KMS-11 (cell line): Measurements from ENCODE around the gene ADAM19.

Experiments used
- H2AFZ ChIP-seq: fragments of 200-600 bp; sonication (generic); 2 replicates; pipeline ENCODE4 v1.6.1; 2016; ENCODE audit warnings: antibody characterized with exemption, mixed run types, low read depth
- H3K27ac ChIP-seq: fragments of 200-600 bp; sonication (generic); 2 replicates; pipeline ENCODE4 v1.6.1; 2016; ENCODE audit warnings: mild to moderate bottlenecking, mixed run types
- H3K27me3 ChIP-seq: fragments of 200-600 bp; sonication (generic); 2 replicates; pipeline ENCODE4 v1.6.1; 2017; ENCODE audit warnings: mild to moderate bottlenecking, low read depth, mixed run types, moderate library complexity; ENCODE audit not compliant: insufficient read depth
- H3K36me3 ChIP-seq: fragments of 200-600 bp; sonication (generic); 2 replicates; pipeline ENCODE4 v1.6.1; 2017; ENCODE audit warnings: mild to moderate bottlenecking, mixed run types; ENCODE audit not compliant: insufficient read depth
- H3K4me1 ChIP-seq: fragments of 200-600 bp; sonication (generic); 2 replicates; pipeline ENCODE4 v1.6.1; 2016; ENCODE audit warnings: mild to moderate bottlenecking, low read depth, mixed run types; ENCODE audit not compliant: poor library complexity, severe bottlenecking
- H3K4me2 ChIP-seq: fragments of 200-600 bp; sonication (generic); 2 replicates; pipeline ENCODE4 v1.7.0; 2016; ENCODE audit warnings: mild to moderate bottlenecking, mixed run types
- H3K4me3 ChIP-seq: fragments of 200-600 bp; sonication (generic); IDR thresholded peaks from 2 replicates; pipeline ENCODE4 v1.6.1; 2017; ENCODE audit warnings: low read depth, low read length, mixed read lengths; ENCODE audit not compliant: insufficient read depth
- H3K79me2 ChIP-seq: fragments of 200-600 bp; sonication (generic); 2 replicates; pipeline ENCODE4 v1.6.1; 2016; ENCODE audit warnings: low read depth, mixed run types; ENCODE audit not compliant: insufficient read depth
- H3K9ac ChIP-seq: fragments of 200-600 bp; sonication (generic); 2 replicates; pipeline ENCODE4 v1.6.1; 2016; ENCODE audit warnings: mild to moderate bottlenecking, mixed run types
- H4K20me1 ChIP-seq: fragments of 200-600 bp; sonication (generic); 2 replicates; pipeline ENCODE4 v1.6.1; 2016; ENCODE audit warnings: mild to moderate bottlenecking, mixed run types; ENCODE audit not compliant: insufficient read depth
- TF ChIP-seq, protein P1 (sequence below): fragments of 200-600 bp; sonication (generic); conservative IDR thresholded peaks from 2 replicates; pipeline ENCODE4 v1.6.1; 2017; ENCODE audit warnings: low read depth, mild to moderate bottlenecking, antibody characterized with exemption, low read length, moderate library complexity, mixed read lengths

The ADAM19 gene

DNA sequence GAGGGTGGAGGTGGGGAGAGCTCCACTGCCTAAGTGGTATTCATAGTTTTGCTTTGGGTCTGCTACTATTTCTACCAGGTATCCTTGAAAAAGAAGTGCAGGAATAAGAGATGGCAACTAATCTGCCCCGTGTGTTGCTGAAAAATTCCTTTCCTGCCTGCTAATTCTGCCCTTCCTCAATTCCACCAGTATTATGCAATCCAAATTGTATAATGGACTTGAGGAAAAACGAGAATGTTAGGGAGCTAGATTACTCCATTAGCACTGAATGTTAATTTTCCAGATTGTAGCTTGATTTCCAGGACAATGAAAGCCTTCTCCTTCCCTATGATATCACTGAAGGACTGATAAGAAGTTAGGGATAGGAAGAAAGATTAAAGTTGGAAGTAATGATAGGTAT, 16.9 kb downstream of the ADAM19 start:
- Histone ChIP-seq H3K4me1 (peaks cover 14% of the 10 kb centered on the region), H3K79me2 (no peaks in the 10 kb centered on the region), H2AFZ (no peak overlapping the region), H3K27me3 (no peaks in the 10 kb centered on the region), H3K9ac (no peak overlapping the region), H3K4me2 (no peak overlapping the region), H3K36me3 (no peaks in the 10 kb centered on the region), H3K4me3 (no peak overlapping the region), H4K20me1 (no peaks in the 10 kb centered on the region), H3K27ac (no peak overlapping the region)
- TF ChIP-seq, protein P1, sequence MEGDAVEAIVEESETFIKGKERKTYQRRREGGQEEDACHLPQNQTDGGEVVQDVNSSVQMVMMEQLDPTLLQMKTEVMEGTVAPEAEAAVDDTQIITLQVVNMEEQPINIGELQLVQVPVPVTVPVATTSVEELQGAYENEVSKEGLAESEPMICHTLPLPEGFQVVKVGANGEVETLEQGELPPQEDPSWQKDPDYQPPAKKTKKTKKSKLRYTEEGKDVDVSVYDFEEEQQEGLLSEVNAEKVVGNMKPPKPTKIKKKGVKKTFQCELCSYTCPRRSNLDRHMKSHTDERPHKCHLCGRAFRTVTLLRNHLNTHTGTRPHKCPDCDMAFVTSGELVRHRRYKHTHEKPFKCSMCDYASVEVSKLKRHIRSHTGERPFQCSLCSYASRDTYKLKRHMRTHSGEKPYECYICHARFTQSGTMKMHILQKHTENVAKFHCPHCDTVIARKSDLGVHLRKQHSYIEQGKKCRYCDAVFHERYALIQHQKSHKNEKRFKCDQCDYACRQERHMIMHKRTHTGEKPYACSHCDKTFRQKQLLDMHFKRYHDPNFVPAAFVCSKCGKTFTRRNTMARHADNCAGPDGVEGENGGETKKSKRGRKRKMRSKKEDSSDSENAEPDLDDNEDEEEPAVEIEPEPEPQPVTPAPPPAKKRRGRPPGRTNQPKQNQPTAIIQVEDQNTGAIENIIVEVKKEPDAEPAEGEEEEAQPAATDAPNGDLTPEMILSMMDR = no peak

DNA sequence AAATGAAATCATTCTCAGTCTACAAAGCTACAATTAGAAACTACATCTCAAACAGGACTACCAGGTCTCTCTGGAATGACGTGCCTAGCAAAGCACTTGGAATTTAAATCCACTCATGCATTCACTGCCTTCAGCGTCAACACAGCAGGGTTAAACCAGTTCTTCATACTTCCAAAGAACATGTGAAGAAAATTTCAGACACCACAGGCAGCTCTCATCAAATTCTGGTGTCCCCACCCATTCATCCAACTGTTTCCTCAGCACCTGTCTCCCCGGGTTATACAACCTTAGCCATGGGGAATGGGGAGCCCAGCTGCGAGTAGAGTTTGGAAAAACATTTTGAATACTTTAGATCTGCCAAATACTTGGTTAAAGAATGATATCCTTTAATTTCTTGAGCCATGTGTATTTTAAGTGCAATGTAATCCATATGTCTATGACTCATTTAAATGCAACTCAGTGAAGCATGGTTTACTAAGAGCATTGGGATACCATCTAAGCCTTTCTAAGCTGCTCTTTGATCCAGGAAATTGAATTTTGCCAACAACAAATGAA, 17.5 kb downstream of the ADAM19 start:
- no peaks in the 10 kb centered on the region for H3K36me3 ChIP-seq
- peaks cover 14% of the 10 kb centered on the region for H3K4me1 ChIP-seq
- H4K20me1 ChIP-seq = no peaks in the 10 kb centered on the region
- H3K9ac ChIP-seq = no peak overlapping the region
- no peak overlapping the region for H3K4me3 ChIP-seq
- TF ChIP-seq, protein P1 = no peak
- no peaks in the 10 kb centered on the region for H3K79me2 ChIP-seq
- H3K27ac ChIP-seq = no peak overlapping the region
- no peak overlapping the region for H3K4me2 ChIP-seq
- H3K27me3 ChIP-seq = no peaks in the 10 kb centered on the region
- no peak overlapping the region for H2AFZ ChIP-seq

DNA sequence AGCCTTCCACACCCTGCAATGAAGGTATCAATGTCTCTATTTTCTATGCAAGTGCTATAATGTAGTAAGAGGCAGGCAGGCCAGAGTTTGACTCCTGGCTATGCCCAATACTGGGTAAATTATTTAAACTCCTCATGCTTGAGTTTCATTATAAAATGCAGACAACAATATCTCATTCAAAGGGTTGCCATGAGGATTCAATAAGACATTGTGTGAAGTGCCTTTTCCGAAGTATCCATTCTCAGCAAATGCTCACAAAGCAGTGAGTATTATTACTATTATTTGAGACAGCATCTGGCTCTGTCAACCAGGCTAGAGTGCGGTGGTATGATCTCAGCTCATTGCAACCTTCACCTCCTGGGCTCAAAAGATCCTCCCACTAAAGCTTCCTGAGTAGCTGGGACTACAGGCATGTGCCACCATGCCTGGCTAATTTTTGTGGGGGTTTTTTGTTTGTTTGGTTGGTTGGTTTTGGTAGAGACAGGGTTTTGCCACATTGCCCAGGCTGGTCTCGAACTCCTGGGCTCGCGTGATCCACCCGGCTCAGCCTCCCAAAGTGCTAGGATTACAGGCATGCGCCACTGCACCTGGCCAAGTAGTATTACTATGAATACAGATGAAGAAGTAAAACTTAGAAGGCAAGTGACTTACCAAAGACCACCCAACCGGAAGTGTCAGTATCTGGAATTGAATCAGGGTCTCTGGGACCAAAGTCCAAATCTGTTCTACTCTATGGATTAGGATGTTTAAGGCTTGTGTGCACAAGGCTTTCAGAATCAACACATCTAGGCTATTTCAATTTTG, 18.8 kb downstream of the ADAM19 start:
- Histone ChIP-seq H3K4me3 (no peak overlapping the region), H3K79me2 (no peaks in the 10 kb centered on the region), H3K4me2 (no peak overlapping the region), H2AFZ (no peak overlapping the region), H3K36me3 (no peaks in the 10 kb centered on the region), H3K27ac (no peak overlapping the region), H3K4me1 (peaks cover 14% of the 10 kb centered on the region), H3K27me3 (no peaks in the 10 kb centered on the region), H3K9ac (no peak overlapping the region), H4K20me1 (no peaks in the 10 kb centered on the region)
- TF ChIP-seq, protein P1 = no peak

DNA sequence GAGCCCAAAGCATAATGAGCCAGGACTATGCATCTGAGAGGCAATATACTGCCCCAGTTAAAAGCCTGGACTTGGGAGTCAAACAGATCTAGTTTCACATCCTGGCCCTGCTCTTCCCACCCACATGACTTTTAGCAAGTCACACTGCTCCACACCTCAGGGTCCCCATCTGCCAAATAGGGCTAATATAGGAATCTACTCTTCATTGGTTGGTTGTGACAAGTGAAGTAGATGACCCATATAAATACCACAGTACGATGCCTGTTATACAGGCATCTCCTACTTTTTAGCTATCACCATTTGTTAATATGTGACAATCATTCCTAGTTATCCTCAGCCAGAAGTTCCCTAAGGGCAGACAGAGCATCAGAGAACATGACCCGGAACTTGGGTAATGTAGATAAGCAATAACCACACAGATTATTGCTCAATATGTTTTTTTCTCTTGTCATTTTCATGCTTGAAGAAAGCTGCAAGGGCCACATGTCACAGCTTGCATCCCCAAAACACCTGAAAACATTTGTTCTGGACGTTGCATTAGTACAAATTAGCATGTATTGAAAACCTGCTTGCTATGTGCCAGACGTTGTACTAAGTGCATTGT, 20.4 kb downstream of the ADAM19 start:
- no peaks in the 10 kb centered on the region for H3K27me3 ChIP-seq
- no peaks in the 10 kb centered on the region for H4K20me1 ChIP-seq
- no peaks in the 10 kb centered on the region for H3K79me2 ChIP-seq
- no peak overlapping the region for H3K9ac ChIP-seq
- no peak overlapping the region for H2AFZ ChIP-seq
- no peak overlapping the region for H3K4me2 ChIP-seq
- no peak overlapping the region for H3K4me3 ChIP-seq
- H3K27ac ChIP-seq = no peak overlapping the region
- TF ChIP-seq, protein P1 = no peak
- H3K4me1 ChIP-seq = peaks cover 14% of the 10 kb centered on the region
- no peaks in the 10 kb centered on the region for H3K36me3 ChIP-seq
